T-helper 22 cell (primary cell): ENCODE data around the gene OAF.

Source experiments
- DNase-seq: peaks from one replicate; pipeline ENCODE4 v3.0.0-alpha.2; 2020; ENCODE audit warnings: low read depth

The OAF gene

GRCh38 chr11:120203626-120204025, 7.2 kb upstream of the OAF start:
- DNase-seq = no peak

DNA sequence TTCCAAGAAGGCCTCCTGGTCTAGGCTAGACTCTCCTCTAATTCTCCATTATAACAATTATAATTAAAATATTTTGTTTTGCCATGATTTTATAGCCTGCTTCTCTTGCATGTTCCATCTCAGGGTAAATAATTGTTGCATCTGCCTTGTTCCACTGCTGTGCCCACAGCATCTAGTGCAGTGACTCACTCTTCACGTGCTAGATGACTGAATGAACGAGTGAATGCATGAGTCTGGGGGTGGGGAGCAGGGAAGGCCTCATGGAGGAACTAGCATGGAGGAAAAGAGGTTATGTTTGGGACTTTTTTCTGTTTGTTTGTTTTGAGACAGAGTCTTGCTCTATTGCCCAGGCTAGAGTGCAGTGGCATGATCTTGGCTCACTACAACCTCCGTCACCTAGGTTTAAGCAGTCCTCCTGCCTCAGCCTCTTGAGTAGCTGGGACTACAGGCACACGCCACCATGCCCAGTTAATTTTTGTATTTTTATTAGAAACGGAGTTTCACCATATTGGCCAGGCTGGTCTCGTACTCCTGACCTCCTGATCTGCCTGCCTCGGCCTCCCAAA, 5.2 kb upstream of the OAF start:
- no peak for DNase-seq

DNA sequence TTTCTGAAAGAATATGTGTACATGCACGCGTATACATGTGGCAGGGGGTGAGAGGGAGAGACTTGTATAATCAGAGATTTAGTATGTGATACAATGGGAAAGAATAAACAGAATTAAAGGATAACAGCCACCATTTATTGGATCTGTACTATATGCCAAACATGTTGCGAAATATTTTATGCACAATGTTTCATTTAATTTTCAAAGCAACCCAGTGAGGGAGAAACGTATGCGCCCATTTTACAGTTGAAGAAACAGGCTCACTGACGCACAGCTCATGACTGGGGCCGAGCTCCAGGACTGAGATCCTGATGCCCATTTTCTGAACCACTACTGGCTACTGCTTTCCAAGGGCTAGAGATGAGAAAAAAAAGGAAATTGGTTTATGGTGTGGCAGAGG, 3.3 kb upstream of the OAF start:
- no peak for DNase-seq

- no peak for DNase-seq
Measured at GRCh38 chr11:120208001-120208441, 2.8 kb upstream of the OAF start.

- DNase-seq = no peak
Measured at GRCh38 chr11:120208777-120209176, 2.1 kb upstream of the OAF start.

GRCh38 chr11:120209746-120210625, 846 bp upstream of the OAF start:
- no peak for DNase-seq

DNA sequence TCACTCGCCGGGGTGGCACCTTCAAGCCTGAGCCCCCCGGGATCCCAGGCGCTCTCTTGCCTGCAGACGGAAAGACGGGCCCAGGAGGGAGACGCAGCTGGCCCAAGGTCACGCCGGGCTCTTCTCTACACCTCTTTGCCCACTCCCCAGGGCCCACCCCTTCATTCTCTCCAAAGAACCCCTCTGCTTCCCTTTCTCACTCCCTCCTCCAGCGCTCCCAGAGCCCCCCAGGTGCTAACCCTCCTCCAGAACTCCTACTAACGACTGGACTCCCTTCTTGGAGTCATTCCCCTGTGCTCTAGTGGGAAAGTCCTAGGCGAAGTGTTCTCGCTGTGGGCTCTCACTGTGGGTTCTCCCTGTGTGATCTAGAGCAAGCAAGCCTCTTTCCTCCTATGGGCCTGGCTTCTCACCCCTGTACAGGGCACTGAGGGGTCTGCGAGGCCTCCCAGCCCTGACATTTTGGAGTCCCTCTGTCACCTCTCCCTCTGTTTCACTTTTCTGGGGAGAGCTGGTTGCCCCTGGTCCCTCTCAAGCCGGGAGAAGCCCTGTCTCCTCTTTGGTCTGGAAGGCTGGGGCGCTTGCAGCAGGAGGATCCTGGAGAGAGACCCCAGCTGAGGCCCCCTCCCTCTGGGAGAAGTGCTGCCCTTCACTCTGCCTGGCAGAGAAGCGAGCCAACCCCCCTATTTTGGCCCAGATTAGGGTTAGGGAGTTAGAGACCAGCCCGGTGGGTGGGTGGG, 858 bp downstream of the OAF start:
- DNase-seq = no peak

GRCh38 chr11:120212259-120212878, 1.5 kb downstream of the OAF start:
- DNase-seq = no peak

DNA sequence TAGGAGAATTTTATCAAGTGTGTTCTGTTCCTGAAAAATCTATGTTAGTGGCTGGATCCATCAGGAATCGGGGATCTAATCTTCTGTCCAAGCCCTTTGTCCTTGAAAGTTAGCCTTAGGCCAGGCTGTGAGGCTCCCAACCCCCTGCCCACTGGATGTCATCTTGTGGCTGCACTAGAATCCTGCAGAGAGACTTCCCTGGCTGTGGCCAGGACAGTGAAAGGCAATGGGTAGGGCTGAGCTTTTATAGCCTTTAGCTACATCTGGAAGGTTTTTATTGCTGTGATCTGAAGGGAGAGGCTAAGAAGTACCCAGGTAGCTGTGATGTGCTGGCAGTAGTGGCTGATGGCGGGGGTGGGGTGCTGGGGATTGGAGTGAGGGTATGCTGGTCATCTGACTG, 2.1 kb downstream of the OAF start:
- DNase-seq = no peak

- DNase-seq = no peak
Measured at GRCh38 chr11:120214581-120214980, 3.7 kb downstream of the OAF start.

GRCh38 chr11:120215634-120216033, 4.8 kb downstream of the OAF start:
- no peak for DNase-seq

DNA sequence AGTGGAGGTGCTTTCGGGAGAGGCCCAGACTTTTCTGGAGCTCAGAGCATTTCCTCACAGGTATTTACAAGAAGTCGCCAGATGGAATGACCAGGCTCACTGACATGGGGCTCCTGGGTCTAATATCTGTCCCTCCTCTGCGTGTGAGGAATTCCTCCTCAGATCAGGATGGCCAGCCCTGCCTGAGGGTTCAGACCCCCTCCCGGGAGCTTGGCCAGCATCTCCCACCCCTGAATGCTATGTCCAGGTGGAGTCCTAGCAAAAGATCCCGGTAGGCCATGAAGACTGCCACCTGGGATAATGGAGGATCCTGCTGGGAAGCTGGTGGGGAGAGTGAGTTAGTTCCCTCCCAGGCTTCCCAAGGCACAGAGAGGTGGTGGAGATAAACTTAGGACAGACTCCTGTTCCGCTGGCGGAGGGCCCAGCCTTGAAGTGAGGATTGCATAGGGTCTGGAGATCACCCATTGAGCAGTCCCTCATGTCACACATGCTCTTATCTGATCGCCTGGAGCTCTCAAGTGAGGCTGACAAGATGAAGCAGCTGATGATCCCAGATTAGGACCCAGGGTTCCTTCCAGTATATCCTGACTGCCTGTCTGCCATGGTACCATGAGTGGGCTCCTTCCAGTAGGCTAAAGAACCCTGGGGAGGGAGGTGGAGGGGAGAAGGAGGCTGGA, 5.7 kb downstream of the OAF start:
- no peak for DNase-seq

DNA sequence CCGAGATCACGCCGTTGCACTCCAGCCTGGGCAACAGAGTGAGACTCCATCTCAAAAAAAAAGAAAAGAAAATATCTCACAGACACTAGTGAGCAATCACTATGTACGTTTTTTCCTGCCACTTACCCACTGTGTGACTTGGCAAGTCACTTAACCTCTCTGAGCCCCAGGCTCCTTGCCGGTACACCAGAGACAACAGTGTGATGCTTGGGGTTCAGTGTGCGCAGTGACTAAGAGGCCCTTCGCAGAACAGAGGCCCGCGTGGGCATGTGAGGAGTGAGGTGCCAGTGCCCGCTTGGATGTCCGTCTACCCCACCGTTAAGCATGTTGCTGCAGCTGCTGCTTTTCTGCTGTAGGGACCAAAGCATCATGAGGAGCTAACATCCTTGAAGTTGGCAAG, 6.7 kb downstream of the OAF start:
- no peak for DNase-seq

DNA sequence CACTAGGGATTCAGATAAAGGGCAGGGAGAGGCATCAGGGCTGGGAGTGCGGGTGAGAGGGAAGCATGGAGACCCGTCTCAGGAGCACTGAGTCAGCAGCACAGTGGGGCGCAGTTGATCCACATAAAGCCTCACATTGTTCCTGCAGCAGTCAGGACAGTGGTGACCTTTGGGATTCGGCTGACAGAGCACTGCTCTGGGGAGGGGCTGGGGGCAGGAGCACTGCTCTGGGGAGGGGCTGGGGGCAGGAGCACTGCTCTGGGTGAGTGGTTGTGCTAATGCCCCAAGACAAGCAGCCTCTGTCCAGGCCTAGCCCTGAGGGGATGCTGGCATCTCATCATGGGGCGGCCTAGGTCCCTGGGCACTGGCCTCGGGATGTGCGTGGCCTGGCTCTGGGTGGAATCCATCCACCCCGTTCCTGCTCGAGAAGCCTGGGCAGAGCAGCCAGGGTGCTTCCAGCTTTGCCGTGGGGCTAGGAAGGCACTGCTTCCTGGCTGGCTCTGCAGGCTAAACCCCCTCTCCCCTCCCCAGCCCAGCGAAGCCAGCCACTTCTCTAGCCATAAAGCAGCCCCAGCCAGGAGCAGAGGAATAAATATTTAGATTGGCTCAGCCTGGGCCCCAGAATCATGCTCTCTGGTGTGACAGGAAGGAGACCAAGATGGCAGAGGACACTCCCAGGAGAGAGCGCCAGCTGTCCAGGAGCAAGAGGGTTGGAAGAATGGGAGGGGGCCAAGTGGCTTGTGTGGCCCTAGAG, 7.3 kb downstream of the OAF start:
- no peak for DNase-seq

DNA sequence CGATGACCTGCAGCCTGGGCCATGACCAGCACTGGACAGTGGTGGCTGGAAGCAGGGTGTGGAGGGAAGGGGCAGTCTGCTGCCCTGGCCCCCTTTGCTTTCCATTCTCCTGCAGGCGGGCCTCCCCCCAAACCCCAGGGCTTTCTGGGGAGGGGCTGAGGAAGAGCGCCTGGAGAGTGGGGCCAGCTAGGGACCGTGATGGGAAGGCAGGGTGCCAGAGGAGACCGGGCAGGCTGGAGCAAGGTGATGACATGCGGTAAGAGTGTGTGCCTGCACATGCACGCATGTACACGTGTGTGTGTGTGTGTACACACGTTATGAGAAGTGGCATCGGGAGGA, 7.8 kb downstream of the OAF start:
- no peak for DNase-seq

DNA sequence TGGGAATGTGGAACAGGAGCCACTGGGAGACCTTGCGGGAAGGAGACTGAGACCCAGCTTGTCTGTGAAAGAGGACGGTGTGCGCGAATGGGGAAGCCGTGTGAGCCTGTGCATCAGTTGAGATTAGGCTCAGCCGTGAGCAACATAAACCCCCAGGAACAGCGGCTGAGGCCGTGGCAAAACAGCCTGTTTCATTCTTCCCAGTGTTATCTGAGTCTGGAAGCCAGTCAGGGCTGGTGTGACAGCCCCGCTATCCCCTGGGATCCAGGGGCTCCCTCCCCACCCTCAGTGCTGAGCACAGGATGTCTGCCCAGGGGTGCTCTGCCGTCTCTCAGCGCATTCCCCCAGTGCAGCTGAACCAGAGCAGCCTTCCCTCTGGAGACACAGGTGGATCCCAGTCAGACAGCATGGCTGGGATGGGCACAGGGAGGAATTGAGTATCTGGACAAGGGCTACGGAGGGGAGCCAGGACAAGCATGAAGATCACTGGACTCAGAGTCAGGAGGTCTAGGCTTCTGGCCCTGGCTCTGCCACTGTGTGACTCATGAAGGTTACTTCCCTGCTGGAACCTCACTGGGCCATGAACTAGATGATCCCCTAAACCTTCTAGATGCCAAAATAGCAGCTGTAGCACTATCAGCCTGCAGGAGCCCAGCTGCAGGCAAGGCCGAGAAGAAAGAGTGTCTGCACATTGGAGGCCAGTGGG, 8.6 kb downstream of the OAF start:
- no peak for DNase-seq

GRCh38 chr11:120219938-120220746, 9.3 kb downstream of the OAF start:
- DNase-seq = no peak

DNA sequence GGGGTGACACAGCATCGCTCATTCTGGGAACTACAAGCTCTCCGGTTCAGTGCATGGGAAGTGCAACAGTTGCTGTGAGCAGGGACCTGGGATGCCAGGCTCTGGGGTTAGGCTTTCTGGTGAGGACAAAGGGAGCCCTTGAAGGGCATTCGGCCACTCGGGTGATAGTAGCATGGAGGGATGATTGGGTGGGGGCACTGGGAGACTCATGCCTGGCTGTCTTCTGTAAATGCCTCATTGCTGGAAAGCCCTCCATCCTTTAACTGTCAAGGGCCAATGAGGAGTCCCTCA, 9.9 kb downstream of the OAF start:
- no peak for DNase-seq

DNA sequence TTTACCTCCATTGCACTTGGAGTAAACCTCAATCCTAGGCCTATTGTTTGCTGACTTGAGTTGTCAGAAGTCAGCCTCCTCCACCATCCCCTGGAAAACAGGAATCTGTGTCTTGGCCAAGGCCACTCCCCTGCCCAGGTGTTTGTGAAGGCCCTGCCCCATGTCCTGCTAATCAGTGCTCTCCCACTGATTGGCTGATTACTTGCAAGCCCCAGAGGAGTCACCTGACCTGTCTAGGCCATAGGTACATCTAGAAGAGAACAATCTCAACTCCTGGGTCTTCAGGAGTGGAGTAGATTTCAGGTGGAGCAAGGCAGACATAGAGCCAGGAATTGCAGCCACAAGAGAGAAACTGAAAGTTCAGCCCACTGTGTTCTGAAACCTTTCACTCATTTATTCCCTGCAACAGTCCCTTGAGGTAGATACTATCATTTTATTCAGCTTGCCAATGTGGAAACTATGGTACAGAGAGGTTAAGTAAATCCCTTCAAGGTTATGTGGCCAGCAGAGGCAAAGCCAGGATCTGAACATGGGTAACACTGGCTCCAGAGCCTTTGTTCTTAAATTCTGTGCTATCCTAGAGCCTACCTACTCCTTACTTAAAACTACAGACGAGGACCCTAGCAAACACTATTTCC, 10.4 kb downstream of the OAF start:
- no peak for DNase-seq

GRCh38 chr11:120222916-120223315, 12.1 kb downstream of the OAF start:
- DNase-seq = no peak
